ENCODE measurements around the gene ABCA9.

ABCA9 gene

GRCh38 chr17:69067274-69068047 lies 6.7 kb upstream of the ABCA9 start:
- DNase-seq: no peak

- DNase-seq: no peak
These were observed 5.8 kb upstream of the ABCA9 start for GRCh38 chr17:69066482-69066881.

- no peak for DNase-seq
These were observed 4.4 kb upstream of the ABCA9 start for GRCh38 chr17:69065113-69065512.

- no peak for DNase-seq
These were observed 3.7 kb upstream of the ABCA9 start for GRCh38 chr17:69064476-69064875.

- no peak for DNase-seq
These were observed 3.3 kb upstream of the ABCA9 start for GRCh38 chr17:69064001-69064400.

- no peak for DNase-seq
These were observed 2.3 kb upstream of the ABCA9 start for GRCh38 chr17:69062860-69063581.

GRCh38 chr17:69061721-69062556 lies 1.2 kb upstream of the ABCA9 start:
- DNase-seq: no peak

- no peak for DNase-seq
These were observed 1.1 kb downstream of the ABCA9 start for GRCh38 chr17:69059458-69060175.

- DNase-seq: no peak
These were observed 2.6 kb downstream of the ABCA9 start for GRCh38 chr17:69058165-69058564.

GRCh38 chr17:69057280-69057679 lies 3.4 kb downstream of the ABCA9 start:
- no peak for DNase-seq

- DNase-seq: no peak
These were observed 4.4 kb downstream of the ABCA9 start for GRCh38 chr17:69056179-69056823.

GRCh38 chr17:69055334-69055733 lies 5.4 kb downstream of the ABCA9 start:
- DNase-seq: no peak

- DNase-seq: no peak
These were observed 9.5 kb downstream of the ABCA9 start for GRCh38 chr17:69050999-69051775.

- DNase-seq: no peak
These were observed 12.1 kb downstream of the ABCA9 start for GRCh38 chr17:69048634-69049033.

- no peak for DNase-seq
These were observed 13.1 kb downstream of the ABCA9 start for GRCh38 chr17:69047368-69048263.

GRCh38 chr17:69046121-69046807 lies 14.5 kb downstream of the ABCA9 start:
- peak; percentile 83 for DNase-seq

GRCh38 chr17:69045646-69046045 lies 15.1 kb downstream of the ABCA9 start:
- peak; percentile 55 for DNase-seq

GRCh38 chr17:69044371-69044770 lies 16.4 kb downstream of the ABCA9 start:
- DNase-seq: no peak

- DNase-seq: no peak
These were observed 17.5 kb downstream of the ABCA9 start for GRCh38 chr17:69043098-69043734.
